SK-N-SH treated with all-trans-retinoic acid at 6 μM for 48 hours (cell line): ENCODE data around the gene KLHL29.

ENCODE experiments used
- ARNTL ChIP-seq: fragments of 450-650 bp; formaldehyde crosslinking; IDR thresholded peaks from 2 replicates; pipeline ENCODE4 v1.5.0; 2020; ENCODE audit warnings: low read depth, mild to moderate bottlenecking, moderate library complexity, borderline replicate concordance
- BACH2 ChIP-seq: fragments of 250-450 bp; sonication (Bioruptor Pico); IDR thresholded peaks from 2 replicates; pipeline ENCODE4 v1.9.0; 2021; ENCODE audit warnings: mild to moderate bottlenecking, borderline replicate concordance
- ZFP3 ChIP-seq: fragments of 250-450 bp; sonication (Bioruptor Pico); IDR thresholded peaks from 2 replicates; pipeline ENCODE4 v1.5.0; 2020; ENCODE audit warnings: mild to moderate bottlenecking, moderate library complexity
- TF ChIP-seq, protein P1 (sequence below): fragments of 250-450 bp; sonication (Bioruptor Pico); IDR thresholded peaks from 2 replicates; pipeline ENCODE4 v1.5.0; 2020; ENCODE audit warnings: mild to moderate bottlenecking, moderate library complexity
- TF ChIP-seq, protein P2 (sequence below): fragments of 250-450 bp; sonication (Bioruptor Pico); IDR thresholded peaks from 2 replicates; pipeline ENCODE4 v1.5.1; 2021; ENCODE audit warnings: mild to moderate bottlenecking, moderate library complexity

DNA sequence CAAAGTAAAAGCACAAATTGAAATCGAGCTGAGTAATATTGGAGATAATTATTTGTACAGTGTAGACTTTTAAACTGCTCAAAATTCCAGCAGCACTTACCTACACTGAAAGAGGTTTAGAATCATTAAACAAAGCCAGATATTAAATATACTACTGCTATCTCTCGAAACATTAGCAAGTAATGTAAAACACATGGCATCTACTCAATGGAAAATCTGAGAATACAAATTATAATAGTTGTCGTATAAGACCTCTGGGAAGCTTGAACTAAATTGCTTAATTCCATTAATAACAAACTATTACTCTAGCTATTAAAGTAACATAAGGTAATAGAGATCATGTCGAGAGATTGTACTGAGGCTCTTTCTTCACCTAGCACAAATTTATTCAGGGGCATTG lies 108.9 kb downstream of the KLHL29 start:
- no peak for TF ChIP-seq BACH2 (CRISPR knock-in tag)
- TF ChIP-seq, protein P1, sequence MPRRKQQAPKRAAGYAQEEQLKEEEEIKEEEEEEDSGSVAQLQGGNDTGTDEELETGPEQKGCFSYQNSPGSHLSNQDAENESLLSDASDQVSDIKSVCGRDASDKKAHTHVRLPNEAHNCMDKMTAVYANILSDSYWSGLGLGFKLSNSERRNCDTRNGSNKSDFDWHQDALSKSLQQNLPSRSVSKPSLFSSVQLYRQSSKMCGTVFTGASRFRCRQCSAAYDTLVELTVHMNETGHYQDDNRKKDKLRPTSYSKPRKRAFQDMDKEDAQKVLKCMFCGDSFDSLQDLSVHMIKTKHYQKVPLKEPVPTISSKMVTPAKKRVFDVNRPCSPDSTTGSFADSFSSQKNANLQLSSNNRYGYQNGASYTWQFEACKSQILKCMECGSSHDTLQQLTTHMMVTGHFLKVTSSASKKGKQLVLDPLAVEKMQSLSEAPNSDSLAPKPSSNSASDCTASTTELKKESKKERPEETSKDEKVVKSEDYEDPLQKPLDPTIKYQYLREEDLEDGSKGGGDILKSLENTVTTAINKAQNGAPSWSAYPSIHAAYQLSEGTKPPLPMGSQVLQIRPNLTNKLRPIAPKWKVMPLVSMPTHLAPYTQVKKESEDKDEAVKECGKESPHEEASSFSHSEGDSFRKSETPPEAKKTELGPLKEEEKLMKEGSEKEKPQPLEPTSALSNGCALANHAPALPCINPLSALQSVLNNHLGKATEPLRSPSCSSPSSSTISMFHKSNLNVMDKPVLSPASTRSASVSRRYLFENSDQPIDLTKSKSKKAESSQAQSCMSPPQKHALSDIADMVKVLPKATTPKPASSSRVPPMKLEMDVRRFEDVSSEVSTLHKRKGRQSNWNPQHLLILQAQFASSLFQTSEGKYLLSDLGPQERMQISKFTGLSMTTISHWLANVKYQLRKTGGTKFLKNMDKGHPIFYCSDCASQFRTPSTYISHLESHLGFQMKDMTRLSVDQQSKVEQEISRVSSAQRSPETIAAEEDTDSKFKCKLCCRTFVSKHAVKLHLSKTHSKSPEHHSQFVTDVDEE = no peak; the same call in 1 of the 2 replicates
- no peak for TF ChIP-seq ARNTL (CRISPR knock-in tag)
- TF ChIP-seq, protein P2, sequence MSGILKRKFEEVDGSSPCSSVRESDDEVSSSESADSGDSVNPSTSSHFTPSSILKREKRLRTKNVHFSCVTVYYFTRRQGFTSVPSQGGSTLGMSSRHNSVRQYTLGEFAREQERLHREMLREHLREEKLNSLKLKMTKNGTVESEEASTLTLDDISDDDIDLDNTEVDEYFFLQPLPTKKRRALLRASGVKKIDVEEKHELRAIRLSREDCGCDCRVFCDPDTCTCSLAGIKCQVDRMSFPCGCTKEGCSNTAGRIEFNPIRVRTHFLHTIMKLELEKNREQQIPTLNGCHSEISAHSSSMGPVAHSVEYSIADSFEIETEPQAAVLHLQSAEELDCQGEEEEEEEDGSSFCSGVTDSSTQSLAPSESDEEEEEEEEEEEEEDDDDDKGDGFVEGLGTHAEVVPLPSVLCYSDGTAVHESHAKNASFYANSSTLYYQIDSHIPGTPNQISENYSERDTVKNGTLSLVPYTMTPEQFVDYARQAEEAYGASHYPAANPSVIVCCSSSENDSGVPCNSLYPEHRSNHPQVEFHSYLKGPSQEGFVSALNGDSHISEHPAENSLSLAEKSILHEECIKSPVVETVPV (CRISPR knock-in tag) = no peak
- no peak for TF ChIP-seq ZFP3
